NOMO-1 treated with dmso at 0.1 percent for 144 hours (cell line): ENCODE measurements around the gene OR2H1.

Experiments
- DNase-seq: peaks from one replicate; lab custom pipeline; 2025; ENCODE audit not compliant: unreplicated experiment; lab: John Stamatoyannopoulos, UW

The OR2H1 gene

GRCh38 chr6:29509711-29510110 lies 52.8 kb downstream of the OR2H1 start:
- DNase-seq, result no peak

GRCh38 chr6:29510202-29510601 lies 53.2 kb downstream of the OR2H1 start:
- no peak for DNase-seq

- DNase-seq, result no peak
These were observed 53.9 kb downstream of the OR2H1 start for GRCh38 chr6:29510746-29511300.
